Epithelial cell of prostate (primary cell): ENCODE data around the gene MYRIP.

Experiments used
- DNase-seq: peaks from one replicate; pipeline ENCODE4 v3.0.0-alpha.2; 2011; ENCODE audit warnings: low read depth, low spot score
- H3K27ac ChIP-seq: fragments of 450-650 bp; 2 replicates; pipeline ENCODE4 v1.5.1; 2017; ENCODE audit warnings: mild to moderate bottlenecking

Gene MYRIP

DNA sequence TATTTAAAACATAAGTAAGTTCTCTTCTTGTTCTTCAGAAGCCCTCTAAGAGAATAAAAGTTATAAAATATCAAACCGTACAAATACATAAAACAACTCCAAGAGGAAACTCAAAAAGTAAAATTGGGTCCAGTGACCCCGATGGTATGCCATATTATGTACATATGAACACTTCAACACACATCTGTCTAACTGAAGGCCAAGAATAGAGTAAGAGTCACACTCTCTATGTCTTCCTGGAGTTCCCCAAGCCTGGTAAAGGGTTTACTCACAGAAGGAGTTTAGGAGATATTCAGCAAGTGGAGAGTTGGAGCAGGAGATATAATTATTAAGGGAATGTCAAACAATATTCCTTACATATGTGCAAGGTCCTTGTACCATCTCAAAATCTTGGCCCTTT lies 398.8 kb downstream of the MYRIP start:
- no peak overlapping the region for H3K27ac ChIP-seq
- DNase-seq = no peak

DNA sequence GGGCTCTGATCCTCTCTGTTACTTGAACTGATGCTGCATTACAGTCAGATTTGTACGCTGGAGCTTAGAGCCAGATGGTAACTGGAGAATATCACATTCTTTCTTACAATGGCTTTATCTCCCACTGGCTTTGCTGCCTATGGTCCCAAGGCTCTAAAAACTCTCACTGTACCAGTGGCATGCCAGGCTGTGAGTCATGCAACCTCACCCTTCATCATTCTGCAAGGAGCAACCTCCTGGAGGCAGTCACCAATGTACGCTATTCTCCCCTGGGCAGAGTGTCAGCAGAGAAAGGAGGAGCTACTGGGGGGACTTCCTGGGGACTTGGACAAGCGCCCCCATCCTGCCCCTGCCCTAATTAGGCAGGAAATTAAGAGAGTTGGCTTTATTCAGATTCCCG lies 402.2 kb downstream of the MYRIP start:
- H3K27ac ChIP-seq = no peak overlapping the region
- no peak for DNase-seq

DNA sequence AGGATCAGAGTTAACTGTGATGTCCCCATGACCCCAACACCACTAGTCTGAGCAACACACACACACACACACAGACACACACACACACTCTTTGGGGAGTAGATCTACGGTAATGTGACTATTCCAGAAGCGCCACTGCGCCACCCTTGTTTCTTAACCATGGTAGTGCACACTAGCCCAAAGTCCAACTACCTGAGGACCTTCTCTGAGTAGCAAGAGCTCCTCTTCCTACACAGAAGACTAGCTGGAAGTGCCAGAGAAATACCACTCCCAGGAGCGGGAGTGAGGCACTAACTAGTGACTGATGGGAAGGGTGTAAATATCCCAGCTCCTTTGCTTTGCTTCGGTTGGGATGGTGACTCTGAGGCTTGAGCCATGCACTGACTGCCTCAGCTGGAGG lies 404.1 kb downstream of the MYRIP start:
- no peak for DNase-seq
- no peak overlapping the region for H3K27ac ChIP-seq

DNA sequence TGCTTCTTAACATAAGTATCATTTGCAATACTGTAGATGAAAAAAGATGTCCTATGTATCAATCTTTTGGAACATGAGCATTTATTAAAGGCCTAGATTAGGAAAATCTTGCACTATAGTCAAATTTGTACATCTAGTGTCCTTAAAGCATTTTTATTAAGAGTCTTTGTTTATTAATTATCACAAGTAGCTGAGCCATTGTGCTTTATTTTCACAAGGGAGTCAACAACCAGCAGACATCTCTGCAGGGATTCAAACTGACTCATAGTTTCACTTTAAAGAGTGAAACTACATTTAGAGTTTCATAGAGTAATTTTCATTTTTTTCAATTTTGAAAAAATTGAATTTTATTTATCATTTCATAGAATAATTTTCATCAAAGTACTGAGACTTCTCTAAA lies 405.6 kb downstream of the MYRIP start:
- no peak overlapping the region for H3K27ac ChIP-seq
- no peak for DNase-seq

DNA sequence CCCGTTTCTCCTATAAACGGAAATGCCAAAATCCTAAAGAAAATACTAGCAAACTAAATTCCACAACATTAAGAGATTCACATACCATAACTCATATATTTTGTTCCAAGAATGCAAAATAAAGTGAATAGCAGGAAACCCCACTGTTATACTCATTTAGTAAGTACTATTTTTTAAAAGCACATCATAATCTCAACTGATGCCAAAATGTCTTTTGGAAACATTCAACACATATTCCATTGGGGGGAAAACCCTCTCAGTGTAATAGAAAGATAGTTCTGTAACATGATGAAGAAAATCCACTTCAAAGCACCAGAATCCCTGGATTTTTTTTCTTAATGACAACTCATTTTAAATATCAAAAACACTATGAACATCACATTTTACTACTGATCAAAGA lies 407.1 kb downstream of the MYRIP start:
- H3K27ac ChIP-seq = no peak overlapping the region
- no peak for DNase-seq

DNA sequence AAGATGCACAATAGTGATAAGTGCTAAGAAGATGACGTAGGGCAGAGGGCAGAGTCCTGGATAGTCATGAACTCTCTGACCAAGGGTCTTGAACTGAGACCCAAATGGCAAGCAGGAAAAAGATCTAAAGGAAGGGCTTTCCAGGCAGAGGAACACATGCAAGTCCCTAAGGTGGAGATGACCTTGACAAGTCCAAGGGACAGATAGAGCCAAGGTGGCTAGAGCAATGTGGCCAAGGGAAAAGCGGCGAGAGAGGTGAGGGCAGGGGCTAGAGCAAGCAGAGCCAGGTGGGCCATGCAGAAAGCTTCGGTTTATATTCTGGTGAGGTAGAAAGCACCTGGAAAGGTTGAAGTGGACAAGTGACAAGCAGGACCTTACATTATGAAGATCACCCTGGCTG lies 414.4 kb downstream of the MYRIP start:
- H3K27ac ChIP-seq = no peak overlapping the region
- DNase-seq = no peak

DNA sequence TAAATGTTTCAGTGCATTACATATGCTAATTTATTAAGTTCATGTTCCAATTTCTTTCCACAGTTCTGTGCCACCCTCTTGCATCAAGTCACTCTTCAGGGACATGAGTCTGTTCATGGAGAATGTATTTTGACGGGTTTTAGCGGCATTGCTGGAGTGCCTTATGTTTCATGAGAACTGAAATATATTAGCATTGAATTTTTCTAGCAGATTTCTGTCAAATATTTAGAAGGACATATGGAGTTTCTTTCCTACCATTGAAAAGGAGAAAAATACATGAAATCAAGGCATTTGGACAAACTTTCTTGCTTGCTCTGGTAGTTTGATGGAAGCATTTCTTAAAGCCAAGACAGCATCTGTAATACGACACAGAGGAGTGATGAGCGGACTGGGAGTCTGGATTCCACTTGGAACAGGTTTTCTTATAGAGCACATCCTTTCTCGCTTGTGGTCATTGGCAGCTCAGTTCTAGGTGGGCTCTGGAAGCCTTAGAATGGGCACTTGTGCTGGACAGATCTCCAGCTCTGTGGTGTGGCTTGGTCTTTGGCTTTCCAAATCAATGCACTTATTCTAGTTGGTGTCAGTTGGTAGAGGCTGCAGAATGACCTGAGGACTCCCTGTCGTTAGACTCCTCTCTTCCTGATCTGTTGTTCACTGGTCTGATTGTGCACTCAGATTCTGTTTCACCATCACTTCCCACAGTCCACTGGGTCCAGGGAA lies 415.5 kb downstream of the MYRIP start:
- H3K27ac ChIP-seq = no peak overlapping the region
- DNase-seq = no peak

DNA sequence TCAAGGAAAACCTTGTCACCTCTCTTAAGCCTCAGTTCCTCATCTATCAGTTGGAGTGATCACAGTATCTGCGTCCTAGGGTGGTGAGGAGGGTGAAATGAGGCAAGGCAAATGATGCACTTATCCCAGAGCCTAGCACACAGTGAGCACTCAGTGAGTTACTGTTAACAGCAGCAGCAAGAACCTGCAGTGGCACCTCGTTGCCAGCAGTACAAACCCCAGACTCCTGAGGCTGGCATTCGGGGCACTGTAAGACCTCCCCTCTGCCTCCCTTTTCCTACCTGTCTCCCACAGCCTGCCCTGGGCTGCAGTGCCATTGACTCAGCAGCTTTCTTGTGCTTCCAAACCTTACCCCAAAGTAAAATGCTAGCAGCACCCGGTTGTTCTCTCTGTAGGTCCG lies 417.2 kb downstream of the MYRIP start:
- H3K27ac ChIP-seq = no peak overlapping the region
- no peak for DNase-seq

DNA sequence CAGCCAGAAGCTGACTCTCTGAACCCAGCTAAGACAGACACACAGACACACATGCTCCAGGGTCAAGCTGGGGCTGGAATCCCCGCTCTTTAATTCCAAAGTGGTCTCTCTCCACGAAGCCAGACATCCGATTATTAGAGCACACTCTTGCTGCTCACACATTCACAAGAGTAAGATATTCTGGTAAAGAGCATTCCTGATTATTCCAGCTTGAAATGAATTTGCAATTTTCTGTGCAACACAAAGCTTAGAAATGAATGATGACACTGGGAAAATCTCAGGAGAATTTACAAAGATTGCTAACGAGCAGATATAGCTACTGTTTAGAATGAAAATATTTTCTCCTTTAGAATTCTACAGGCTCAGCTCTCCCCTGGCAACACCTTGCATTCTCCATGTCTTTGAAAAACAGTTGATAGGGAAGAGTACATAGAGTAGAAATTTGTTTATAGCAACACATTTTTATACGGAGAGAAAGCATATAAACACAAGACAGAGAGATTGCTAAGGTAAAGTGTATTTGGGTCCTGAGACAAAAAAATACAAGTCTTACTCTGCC lies 419.5 kb downstream of the MYRIP start:
- no peak overlapping the region for H3K27ac ChIP-seq
- DNase-seq = no peak

DNA sequence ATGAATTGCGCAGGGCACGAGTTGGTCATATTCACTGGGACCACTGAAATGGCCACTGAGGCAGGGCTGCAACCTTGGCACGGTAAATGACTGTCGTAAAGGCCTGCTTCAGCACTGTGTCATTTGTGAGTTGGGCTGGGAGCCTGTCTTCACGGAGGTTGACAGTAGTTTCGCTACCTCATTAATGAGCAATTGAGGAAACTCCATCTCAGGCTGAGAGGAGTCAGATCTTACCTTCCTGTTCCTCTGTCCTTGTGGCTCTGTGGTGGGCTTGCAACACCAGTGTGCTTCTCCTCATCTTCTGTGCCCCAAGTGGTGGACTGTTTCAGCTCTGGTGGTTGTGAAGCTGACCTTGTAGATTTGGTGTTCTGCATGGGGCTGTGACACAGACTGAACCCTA lies 420.0 kb downstream of the MYRIP start:
- no peak for DNase-seq
- no peak overlapping the region for H3K27ac ChIP-seq

DNA sequence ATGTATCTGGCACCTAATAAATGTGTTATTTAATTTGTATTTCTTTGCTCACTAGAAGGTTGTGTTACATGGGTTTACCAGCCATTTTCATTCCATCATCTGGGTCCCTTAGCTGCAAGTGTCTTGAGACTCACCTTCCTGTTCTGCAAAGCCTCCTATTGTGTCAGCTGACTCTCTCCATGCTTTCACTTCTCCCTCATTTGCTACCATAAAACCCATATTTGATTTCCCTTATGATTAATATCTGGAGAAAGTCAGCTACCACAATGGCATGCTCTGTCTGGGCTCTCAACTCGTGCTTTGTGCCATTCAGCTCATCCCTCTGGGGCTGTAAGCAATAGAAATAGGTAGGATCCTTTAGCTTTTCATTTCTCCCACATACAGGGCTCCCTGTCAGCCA lies 420.6 kb downstream of the MYRIP start:
- H3K27ac ChIP-seq = no peak overlapping the region
- no peak for DNase-seq

DNA sequence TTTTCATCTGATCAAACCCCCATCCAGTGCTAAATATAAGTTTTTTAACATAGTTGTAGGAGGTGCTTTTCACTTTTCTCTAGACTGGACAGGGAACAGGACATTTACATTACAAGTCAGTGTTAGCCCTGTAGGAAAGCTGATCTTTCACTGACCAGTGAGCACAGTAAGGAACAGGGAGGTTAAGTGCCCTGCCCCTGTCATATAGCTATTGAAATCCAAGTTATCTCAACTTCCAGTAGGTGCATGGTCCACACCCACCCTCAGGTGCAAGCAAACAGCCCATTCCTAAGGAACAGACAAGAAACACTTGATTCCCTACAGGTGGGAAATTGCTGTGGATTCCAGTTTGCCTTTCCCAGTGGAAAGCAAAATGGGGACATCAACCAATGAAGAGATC lies 421.0 kb downstream of the MYRIP start:
- no peak overlapping the region for H3K27ac ChIP-seq
- no peak for DNase-seq

DNA sequence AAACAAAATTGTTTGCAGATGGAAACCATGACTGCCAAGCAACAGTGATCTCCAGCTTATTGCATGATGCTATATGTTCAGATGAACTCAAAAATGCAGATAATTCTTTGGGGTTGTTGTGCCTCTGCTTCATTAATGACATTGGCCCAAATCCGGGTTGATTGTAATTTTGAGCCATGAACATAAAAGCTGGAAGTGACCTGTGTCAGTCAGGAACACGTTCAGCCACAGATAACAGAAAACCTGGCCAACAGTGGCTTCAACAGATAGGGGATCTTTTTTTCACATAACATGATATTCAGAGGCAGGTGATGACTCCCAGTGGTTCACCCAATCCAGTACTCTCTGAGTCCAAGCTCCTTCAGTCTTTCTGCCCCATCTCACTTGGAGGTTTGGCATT lies 423.2 kb downstream of the MYRIP start:
- H3K27ac ChIP-seq = no peak overlapping the region
- no peak for DNase-seq

DNA sequence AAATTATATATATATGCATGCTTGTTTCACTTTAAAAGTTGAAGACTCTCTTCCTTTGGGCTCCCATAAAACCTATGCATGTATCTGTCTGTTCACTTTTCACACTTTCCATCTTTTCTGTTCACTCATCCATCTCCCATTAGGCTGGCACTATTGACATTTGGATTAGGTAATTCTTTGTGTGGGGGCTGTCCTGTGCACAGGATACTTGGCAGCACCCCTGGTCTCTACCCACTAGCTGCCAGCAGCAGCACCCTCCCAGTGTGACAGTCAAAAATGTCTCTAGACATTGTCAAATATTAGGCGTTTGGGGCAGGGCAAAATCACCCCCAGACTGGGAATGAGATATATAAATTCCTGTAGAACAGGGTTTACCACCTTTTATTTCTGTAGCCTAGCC lies 427.8 kb downstream of the MYRIP start:
- no peak for DNase-seq
- no peak overlapping the region for H3K27ac ChIP-seq

DNA sequence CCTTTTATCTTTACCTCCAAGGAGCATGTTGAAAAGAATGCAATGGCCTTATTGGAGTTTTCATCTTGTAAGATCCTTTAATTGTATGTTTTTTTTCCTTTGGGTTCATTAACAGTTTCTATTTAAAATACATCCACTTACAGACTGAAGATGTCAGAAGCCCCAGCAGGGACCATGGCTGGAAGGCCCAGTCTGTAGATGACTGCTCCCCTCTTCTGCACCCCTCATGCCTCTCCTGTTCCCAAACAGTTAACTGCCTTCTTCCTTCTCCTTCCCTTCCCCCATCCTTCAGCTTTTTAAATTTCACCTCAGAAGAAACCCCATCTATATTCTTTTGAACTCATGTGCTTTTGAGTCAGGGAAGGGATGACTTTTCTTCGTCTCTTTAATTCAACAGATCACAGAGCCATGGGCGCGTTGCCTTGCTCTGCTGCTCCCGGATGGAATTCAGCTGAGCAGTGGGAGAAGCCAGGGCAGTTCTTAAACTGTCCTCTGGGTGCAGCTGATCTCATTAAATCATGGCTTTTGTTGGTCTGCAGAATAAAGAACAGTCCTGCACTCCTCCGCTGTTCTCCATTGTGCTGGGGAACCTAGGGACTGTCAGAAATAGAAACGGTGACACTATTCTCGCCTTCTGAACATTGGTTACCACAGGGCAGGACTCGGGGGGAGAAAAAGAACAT lies 428.6 kb downstream of the MYRIP start:
- DNase-seq = no peak
- H3K27ac ChIP-seq = no peak overlapping the region

DNA sequence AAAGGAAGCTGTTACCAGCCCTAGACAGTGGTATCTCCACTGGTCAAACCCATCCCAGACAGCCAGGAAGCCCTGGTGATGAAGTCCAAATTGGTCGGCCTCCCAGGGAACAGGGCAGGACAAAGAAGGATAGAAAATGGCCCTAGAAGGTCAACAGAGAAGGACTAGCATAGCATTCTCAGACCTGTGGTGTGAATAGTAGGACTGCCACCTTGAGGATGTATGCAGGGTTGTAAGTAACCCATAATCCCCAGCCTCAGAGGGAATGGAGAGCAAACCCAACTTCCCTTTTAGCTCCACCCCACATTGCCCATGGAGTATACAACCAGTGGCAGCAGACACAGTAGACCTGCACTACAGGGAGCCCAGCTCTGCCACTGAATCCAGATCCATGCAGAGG lies 431.5 kb downstream of the MYRIP start:
- DNase-seq = no peak
- H3K27ac ChIP-seq = no peak overlapping the region

DNA sequence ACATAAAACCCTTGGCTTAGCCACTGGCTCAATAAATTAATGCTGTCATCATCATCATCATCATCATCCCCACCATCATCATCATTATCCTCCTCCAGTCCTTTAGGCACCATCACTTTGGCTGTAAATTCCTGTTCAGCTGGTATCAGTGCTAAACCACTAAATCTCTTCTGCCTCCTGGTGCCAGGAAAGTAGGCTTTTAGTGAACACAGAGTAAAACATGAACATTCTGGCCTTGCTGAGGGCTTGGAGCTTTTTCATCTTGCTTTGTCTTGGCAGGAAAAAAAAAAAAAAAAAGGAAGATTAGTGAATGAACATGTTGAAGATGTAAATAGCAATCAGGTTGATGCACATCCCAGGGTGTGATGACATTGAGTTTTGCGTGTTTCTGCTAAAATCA lies 432.8 kb downstream of the MYRIP start:
- no peak overlapping the region for H3K27ac ChIP-seq
- no peak for DNase-seq

DNA sequence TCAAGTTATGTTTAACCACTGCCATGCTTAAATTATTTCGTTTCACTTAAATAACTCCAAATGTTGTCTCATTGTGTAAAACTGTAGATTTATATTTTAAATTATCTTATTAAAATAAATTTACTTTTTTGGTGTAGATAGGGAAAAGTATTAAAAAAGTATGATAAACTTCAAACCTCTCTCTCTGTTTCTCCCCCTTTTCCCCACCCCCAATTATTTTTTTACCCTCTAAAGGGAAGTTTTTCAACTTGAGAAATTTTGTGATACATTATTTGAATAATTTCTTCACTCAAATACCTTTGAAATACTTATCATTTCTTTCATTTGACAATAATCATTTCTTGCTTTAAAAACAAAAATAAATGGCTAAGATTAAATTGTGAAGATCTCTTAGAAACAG lies 433.2 kb downstream of the MYRIP start:
- no peak overlapping the region for H3K27ac ChIP-seq

DNA sequence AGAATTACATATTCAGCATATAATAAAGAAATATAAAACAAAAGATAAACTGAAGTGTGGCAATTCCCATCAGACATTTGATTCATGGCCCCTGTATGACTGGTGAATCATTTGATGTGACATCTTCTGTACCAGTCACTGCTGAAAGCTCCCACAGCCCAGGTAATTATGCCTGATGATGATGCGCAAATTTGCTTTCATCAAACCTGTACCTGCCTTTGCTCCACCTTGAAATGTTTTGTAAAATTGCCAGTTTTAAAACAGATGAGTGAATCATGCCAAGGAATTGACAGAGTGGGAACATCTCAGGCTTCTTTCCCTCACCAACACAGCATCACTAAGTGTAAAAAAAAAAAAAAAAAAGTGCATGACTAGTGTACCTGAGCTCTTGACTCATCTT lies 433.6 kb downstream of the MYRIP start:
- DNase-seq = peak; percentile 36
- H3K27ac ChIP-seq = no peak overlapping the region

More for the DNA sequence above, 433.2 kb downstream of the MYRIP start:
- no peak for DNase-seq

DNA sequence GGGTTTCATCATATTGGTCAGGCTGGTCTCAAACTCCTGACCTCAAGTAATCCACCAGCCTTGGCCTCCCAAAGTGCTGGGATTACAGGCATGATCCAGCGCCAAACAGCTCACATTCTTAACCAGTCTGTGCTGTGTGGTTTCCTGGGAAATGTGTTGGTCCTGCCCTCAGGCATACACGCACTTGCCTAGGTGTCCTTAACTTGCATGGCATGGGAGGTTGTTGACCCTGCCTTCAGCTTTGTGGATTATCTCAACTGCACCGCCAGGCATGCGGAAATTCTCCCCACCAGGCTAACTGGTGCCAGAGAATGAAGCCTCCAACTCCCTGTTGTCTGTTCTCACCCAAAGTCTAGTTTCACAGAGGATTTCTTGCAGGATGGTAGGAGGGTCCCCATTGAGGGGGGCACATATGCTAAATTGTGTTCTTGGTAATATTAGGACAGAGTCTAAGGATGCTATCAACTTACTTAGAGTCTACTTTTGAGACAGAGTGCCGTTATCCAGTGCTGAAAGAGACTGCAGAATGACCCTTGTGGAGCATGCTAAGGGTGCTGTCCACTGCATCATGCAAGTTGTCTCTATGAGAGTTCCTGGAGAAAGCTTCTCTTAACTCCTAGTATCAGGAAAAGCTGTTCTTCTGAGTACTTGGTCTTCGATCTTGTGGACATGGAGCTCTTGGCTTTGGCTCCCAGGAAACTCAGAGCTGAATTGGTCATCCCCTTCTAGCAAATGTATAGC lies 438.5 kb downstream of the MYRIP start:
- no peak for DNase-seq
- H3K27ac ChIP-seq = no peak overlapping the region

DNA sequence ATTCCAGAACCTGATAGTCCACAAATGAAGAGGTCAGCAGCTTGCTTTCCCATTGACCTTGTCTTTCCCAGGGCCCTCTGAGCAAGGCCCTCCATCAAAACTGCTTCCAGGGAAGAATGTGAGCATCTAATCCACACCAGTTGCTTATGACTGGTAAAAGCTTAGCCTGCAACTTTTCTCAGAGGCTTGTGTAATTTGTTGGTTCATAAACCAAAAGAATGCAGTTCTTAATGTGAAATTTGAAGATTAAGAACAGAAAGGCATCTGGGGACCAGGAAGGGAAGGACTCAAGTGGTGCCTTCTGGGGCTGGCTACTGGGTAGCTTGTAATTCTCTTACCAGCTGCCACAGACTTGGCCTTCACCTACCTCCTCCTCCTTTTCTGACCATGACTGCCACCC lies 439.2 kb downstream of the MYRIP start:
- no peak for DNase-seq
- no peak overlapping the region for H3K27ac ChIP-seq
